HCEC 1CT (cell line): ENCODE results near the gene PRPF40B.
A peak's percentile ranks its signal among the peaks of the same experiment; 100 is the strongest.

Experiments
- DNase-seq: peaks from one replicate; pipeline ENCODE4 v3.0.0-alpha.2; 2017

The PRPF40B gene

GRCh38 chr12:49661746-49662145 lies 38.4 kb downstream of the PRPF40B start:
- DNase-seq = no peak

- DNase-seq = peak; percentile 94
Measured at GRCh38 chr12:49662998-49663843, 39.9 kb downstream of the PRPF40B start.

GRCh38 chr12:49664167-49664566 lies 40.8 kb downstream of the PRPF40B start:
- no peak for DNase-seq

GRCh38 chr12:49664591-49665239 lies 41.4 kb downstream of the PRPF40B start:
- DNase-seq = no peak

GRCh38 chr12:49665384-49665783 lies 42.0 kb downstream of the PRPF40B start:
- DNase-seq = no peak

DNA sequence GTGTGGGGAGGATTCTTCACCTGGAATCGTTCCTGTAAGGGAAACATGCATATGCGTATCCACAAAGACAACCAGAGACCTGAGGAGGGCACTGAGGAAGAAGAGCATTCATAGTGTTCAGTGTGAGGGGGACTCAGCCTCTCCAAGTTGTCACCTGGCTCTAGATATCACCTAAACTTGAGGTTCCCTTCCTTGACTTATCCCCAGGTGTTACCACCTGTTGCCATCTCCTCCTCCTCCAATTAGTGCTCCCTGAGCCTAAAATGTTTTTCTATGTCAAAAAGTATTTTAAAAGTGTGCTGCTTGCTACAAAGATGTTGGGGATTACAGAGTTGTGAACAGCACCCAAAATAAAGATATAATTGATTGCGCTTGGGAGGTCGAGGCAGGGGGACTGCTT lies 42.8 kb downstream of the PRPF40B start:
- DNase-seq = no peak

DNA sequence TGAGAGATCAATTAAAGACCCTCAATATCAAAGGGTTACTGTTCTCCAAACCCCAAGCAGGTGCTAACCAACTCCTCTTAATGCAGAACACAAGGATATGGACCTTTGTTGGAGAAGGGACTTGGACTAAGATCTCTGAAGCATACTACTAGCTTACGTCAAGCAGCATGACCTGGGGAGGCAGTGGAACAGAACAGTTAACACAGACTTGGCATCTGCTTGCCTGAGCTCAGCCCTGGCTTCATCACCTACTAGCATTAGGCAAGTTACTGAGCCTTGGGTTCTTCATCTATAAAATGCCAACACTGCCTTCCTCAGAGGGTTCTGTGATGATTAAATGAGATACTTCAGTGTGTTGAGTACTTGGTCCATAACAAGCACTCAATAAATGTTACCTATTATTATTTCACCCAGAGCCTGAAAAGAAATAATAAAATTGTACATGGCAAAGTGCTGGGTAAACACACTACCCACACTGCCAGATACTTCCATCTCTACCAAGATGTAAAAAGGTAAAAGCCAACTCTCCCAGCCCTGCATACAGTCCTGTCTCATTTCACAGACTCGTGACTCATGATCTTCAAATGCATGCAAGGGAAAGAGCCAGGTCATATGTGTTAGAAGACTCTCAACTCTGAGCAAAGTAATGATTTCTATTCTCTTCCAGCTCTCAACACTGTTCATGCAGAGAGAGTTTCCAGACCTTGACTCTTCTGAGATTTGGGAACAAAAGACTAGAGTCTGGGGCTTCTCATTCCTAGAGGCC lies 44.1 kb downstream of the PRPF40B start:
- peak; percentile 47 for DNase-seq

DNA sequence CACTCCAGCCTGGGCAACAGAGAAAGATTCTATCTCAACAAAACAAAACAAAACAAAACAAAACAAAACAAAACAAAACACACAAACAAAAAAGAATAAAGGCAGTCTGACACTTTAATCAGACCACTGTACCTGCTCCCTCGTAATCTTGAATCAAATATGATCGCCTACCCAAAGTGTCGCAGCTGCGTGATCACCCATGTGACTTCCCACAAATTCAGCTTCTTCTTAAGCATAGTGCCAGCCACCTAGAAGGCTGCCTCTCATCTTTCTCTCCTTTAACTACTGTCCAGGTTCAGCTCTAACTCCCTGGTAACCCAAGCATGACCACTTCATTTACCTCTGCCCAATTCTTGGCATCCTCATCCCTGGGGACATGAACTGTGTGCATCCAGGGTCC lies 46.4 kb downstream of the PRPF40B start:
- no peak for DNase-seq

DNA sequence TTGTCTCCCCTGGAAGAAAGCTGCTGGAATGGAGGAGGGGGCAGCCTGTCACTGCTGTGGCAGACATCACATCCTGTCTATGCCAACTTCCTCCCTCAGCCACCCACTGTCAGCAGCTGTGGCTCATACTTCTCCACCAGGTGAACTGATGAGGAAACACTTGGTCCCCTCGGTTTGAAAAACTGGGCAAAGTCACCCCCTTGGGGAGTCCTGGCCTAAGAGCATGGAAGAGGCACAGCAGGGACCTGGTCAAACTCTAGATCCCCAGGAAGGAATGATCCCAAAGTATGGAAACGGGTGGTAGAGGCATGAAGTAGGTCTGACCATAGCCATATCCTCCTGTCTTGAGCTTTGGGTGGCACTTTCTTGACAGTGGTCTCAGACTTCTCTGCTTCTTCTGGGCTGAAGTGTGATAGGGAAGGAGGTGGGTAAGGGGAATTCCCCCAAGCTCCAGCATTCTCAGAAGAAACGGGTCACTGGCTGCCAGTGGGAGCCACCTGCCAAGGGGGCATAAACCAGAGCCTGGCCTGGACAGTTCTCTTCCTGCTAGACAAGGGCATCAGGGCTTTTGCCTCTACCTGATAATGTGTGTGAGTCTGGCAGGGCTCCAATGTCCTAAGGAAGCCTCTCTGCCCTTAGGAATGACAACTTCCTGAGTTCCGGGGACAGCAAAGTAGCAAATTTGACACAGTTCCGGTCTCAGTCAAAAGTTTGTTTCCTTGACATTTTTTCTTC lies 47.8 kb downstream of the PRPF40B start:
- no peak for DNase-seq

GRCh38 chr12:49672301-49673217 lies 49.2 kb downstream of the PRPF40B start:
- no peak for DNase-seq

- peak; percentile 93 for DNase-seq
Measured at GRCh38 chr12:49673446-49674317, 50.3 kb downstream of the PRPF40B start.

- peak; percentile 41 for DNase-seq
Measured at GRCh38 chr12:49674318-49674981, 51.1 kb downstream of the PRPF40B start.

GRCh38 chr12:49675137-49675536 lies 51.8 kb downstream of the PRPF40B start:
- DNase-seq = no peak

DNA sequence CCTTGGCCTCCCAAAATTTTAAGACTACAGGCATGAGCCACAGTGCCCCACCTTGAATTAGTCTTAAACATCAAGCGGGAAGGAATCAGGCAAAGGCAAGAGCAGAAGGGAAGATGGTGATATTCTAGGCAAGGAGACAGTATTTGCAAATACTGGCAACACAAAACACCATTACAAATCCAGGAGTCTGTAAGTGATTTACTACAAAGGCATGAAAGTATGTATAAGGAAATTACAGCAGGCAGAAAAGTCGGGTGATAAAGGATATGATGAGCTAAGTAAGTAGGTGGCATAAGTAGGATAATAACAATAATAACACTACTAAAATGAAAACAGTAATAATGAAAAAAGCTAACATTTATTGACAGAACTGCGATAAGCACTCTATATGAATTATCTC lies 55.4 kb downstream of the PRPF40B start:
- no peak for DNase-seq

DNA sequence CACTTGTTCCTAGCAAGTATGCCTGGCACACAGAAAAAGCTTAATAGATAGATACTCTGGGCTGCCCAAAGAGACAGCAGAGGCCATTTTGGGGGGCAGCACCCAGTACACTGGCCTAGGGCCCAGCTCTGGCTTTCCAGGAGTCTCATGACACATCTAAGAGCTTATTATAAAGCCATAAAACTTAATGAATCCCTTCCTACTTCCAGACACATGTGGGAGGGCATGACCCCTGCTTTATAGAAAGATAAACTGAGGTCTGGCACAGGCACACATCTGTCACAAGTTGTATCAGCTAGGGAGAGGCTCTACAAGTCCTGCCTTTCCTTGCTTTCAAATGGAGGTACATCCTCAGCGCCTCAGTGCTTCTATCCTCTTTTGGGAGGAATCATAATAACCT lies 56.7 kb downstream of the PRPF40B start:
- DNase-seq = peak; percentile 32

DNA sequence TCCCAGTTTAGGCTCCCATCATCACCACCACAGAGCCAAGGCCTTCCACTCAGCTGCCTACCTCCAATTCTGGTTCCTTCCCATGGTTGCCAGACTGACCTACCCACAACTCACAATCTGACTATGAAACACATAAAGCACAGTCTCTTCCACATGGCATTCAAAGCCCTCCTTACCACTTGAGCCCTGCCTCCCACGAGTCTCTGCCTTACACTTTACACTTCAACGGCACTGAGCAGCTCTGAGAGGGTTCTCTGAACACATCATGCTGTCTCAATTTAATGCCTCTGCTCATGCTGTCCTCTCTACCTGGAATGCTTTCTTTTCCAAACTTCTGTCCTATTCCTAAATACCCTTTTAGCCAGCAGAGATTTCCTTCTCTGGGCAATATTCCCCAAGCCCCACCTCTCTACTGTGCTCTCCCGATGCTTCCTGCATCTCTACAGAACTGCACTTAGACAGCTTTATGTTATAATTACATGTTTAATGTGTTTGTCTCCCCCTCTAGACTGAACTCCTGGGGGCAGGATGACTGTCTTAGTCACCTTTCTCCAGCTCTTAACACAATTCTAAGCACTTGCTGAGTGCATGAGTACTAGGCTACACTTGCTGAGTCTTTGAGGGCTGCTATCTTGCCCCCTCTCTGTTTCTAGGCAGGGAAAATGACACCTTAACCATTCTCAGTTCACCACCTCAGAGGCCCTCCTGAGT lies 60.4 kb downstream of the PRPF40B start:
- no peak for DNase-seq

DNA sequence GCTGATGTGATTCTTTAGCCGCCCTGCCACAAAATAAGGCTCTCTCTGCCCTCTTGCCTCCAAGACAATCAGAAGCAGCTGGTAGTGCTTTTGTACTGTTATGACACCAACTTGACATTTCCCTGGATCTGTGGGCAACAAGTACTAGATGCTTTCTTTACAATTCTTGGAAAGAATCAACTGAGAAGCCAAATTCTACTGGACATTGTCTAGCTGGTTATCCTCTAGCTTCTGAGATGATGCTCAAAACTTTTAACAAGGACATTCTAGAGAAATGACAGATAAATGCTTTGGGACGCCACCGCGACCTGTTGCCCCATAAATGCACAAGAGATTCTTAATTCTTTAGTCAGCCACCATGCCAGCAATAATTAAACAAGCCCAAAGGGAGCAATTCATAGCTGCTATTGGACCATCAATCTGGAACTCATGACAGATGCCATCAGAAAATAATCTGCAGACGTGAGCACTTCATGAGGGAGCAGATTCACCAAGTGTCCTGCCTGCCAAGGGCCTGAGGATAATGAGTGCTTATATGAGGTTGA lies 61.0 kb downstream of the PRPF40B start:
- no peak for DNase-seq

DNA sequence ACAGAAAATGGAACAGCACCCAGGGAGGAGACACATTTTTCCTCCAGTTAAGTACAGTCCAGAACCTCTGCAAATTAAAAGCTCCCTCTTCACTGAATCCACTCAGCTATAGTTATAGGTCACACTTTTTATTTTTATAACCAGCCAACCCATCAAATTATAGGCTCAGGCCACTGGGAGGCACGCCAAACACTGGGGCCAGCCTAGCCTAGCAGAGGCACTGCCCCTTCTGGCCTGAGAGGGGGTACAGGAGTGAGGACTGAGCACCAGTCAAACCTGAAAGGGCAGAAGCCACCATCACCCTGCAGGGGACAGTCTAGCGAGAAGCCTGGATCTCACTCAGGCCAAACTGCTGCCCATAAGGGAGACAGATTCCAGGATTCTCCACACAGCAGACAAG lies 64.6 kb downstream of the PRPF40B start:
- DNase-seq = no peak

DNA sequence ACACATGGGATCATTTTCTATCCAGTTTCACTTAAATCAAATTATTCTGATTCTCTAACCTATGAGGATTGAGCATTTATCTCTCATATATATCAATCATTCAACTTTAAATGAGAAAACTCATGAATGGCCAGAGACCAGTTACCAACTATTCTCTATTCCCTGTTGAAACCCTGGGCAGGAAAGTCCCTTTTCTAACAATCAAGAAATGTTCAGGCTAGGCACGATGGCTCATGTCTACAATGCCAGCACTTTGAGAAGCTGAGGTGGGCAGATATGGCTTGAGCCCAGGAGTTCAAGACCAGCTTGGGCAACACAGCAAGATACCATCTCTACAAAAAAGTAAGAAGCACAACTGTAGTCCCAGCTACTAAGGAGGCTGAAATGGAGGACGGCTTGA lies 65.9 kb downstream of the PRPF40B start:
- DNase-seq = no peak
